Caco-2 (cell line): Measurements from ENCODE around the gene GAS7. TPM values are rescaled to one million over a fixed set of nuclear protein-coding genes. Genes with fewer than 3 reads are reported as not detected.
A peak's percentile ranks its signal among the peaks of the same experiment; 100 is the strongest.

ENCODE experiments used
- BruUV-seq: library from RNA; stranded (reverse); fragments of 400-500 nt; replicated peaks from 2 replicates; lab custom pipeline; 2021; lab: Mats Ljungman, UMichigan
- CTCF ChIA-PET: fragments of 300-600 bp; sonication (Branson Sonifier 250); formaldehyde crosslinking; loops from one replicate; lab custom pipeline; 2022; ENCODE audit warnings: antibody characterized with exemption; lab: Charles Lee
- POLR2A ChIA-PET: fragments of 300-600 bp; sonication (Branson Sonifier 250); formaldehyde crosslinking; loops from one replicate; lab custom pipeline; 2022; ENCODE audit warnings: antibody characterized with exemption; lab: Charles Lee
- DNase-seq, 2 experiments: peaks; one replicate each; pipeline versions ENCODE4 v3.0.0 to v3.0.0-alpha.2; 2020 to 2022
- H3K27me3 ChIP-seq: replicated peaks from 2 replicates; pipeline ENCODE4 v1.6.0; 2011; ENCODE audit warnings: low read length; ENCODE audit not compliant: control insufficient read depth, insufficient read depth
- H3K36me3 ChIP-seq: 2 replicates; pipeline ENCODE4 v1.5.1; 2011; ENCODE audit warnings: low read length; ENCODE audit not compliant: control insufficient read depth, insufficient read depth
- H3K4me1 ChIP-seq: fragments of 250-450 bp; sonication (Bioruptor Pico); 2 replicates; pipeline ENCODE4 v1.5.1; 2020; ENCODE audit warnings: mild to moderate bottlenecking
- H3K4me3 ChIP-seq: 2 replicates; pipeline ENCODE4 v1.5.1; 2011; ENCODE audit warnings: low read depth, mild to moderate bottlenecking, control low read depth, low read length
- H3K9me3 ChIP-seq: fragments of 250-450 bp; sonication (Bioruptor Pico); 2 replicates; pipeline ENCODE4 v1.5.1; 2020; ENCODE audit warnings: mild to moderate bottlenecking, moderate library complexity
- H3K27ac Mint-ChIP-seq: one replicate; pipeline ENCODE4 v1.8.0; 2022; ENCODE audit warnings: mixed read lengths; ENCODE audit not compliant: unreplicated experiment
- H3K27me3 Mint-ChIP-seq: one replicate; pipeline ENCODE4 v1.8.0; 2022; ENCODE audit warnings: mixed read lengths; ENCODE audit not compliant: insufficient read depth, unreplicated experiment
- H3K36me3 Mint-ChIP-seq: one replicate; pipeline ENCODE4 v1.8.0; 2022; ENCODE audit warnings: mild to moderate bottlenecking, mixed read lengths; ENCODE audit not compliant: insufficient read depth, unreplicated experiment
- H3K4me1 Mint-ChIP-seq: one replicate; pipeline ENCODE4 v1.8.0; 2022; ENCODE audit warnings: low read depth, mixed read lengths; ENCODE audit not compliant: unreplicated experiment
- H3K4me3 Mint-ChIP-seq: one replicate; pipeline ENCODE4 v1.8.0; 2022; ENCODE audit warnings: mild to moderate bottlenecking, moderate library complexity, mixed read lengths; ENCODE audit not compliant: unreplicated experiment
- H3K9me3 Mint-ChIP-seq: one replicate; pipeline ENCODE4 v1.8.0; 2022; ENCODE audit warnings: mixed read lengths; ENCODE audit not compliant: unreplicated experiment
- intact Hi-C: fragments of 100-400 bp; cut with micrococcal nuclease; formaldehyde crosslinking; loops from one replicate; pipeline ENCODE4 v1.10.0; 2022; ENCODE audit not compliant: unreplicated experiment
- total RNA-seq: library from RNA; stranded (reverse); gene quantifications from 2 replicates; pipeline ENCODE4 v1.2.3, GENCODE V29; 2022
- TF ChIP-seq, protein P1 (sequence below), 2 experiments: fragments of 200-600 bp in 1 of 2; IDR thresholded peaks; 1 replicate in 1 of 2; 2 replicates in 1 of 2; pipeline versions ENCODE4 v1.5.1 to v1.8.0; 2011 to 2022; ENCODE audit warnings: antibody characterized with exemption in 1 of 2, control low read depth in 1 of 2, inconsistent platforms in 1 of 2, low read depth in 1 of 2, low read length in 1 of 2, mild to moderate bottlenecking in 1 of 2, moderate library complexity in 1 of 2; ENCODE audit not compliant: insufficient read depth in 1 of 2, severe bottlenecking in 1 of 2, unreplicated experiment in 1 of 2

GAS7 gene
- total RNA-seq, 1 experiment from 2014 or later = 0.34 TPM

DNA sequence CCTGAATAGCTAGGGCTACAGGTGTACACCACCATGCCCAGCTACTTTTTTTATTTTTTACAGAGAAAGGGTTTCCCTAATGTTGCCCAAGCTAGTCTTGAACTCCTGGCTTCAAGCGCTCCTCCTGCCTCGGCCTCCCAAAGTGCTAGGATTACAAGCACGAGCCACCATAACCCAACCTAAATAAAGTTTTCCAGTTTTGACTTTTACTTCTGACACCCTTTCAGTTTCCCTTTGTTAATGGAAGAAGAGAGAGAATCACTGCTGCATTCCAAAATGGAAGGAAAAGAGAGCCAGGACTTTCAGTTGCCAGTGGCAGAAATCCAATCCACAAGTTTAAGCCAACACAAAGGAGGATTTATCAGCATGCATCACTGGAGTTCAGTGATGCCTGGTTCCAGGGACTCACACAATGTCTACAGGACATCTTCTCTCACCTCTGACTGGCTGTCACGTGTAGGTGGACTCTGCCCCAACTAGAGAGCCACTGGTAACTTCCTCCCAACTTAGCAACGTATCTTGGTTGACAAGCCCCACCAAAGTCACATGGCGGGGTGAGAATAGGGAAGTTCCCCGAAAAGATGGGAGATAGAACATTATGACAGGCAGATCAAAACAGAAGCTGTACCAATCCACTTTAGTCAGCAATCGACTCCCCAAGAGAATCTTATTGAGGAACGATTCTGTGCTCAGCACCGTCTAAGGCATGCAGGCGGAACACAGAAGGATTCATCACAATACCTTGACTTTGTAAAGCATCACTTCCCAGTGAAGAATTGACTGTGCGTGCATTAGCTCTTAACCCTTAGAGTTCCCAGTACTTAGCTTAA, 46.5 kb downstream of the GAS7 start:
- TF ChIP-seq, protein P1, sequence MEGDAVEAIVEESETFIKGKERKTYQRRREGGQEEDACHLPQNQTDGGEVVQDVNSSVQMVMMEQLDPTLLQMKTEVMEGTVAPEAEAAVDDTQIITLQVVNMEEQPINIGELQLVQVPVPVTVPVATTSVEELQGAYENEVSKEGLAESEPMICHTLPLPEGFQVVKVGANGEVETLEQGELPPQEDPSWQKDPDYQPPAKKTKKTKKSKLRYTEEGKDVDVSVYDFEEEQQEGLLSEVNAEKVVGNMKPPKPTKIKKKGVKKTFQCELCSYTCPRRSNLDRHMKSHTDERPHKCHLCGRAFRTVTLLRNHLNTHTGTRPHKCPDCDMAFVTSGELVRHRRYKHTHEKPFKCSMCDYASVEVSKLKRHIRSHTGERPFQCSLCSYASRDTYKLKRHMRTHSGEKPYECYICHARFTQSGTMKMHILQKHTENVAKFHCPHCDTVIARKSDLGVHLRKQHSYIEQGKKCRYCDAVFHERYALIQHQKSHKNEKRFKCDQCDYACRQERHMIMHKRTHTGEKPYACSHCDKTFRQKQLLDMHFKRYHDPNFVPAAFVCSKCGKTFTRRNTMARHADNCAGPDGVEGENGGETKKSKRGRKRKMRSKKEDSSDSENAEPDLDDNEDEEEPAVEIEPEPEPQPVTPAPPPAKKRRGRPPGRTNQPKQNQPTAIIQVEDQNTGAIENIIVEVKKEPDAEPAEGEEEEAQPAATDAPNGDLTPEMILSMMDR (IDR thresholded peaks at IDR 0.05; ENCODE audit: insufficient read depth in 1 of 2, low read depth in 1 of 2, low read length in 1 of 2, severe bottlenecking in 1 of 2, unreplicated experiment in 1 of 2) = no peak
- H3K4me1 ChIP-seq = no peaks in the 10 kb centered on the region
- no peaks in the 10 kb centered on the region for H3K9me3 ChIP-seq
- Mint-ChIP-seq H3K4me1 (no peaks in the 10 kb centered on the region), H3K9me3 (no peaks in the 10 kb centered on the region), H3K27ac (no peak overlapping the region), H3K27me3 (no peaks in the 10 kb centered on the region), H3K36me3 (no peaks in the 10 kb centered on the region), H3K4me3 (no peak overlapping the region)
- intact Hi-C loops = no loop called here
- no peaks in the 10 kb centered on the region; the same call in 1 of the 2 replicates for H3K27me3 ChIP-seq
- POLR2A ChIA-PET = no interaction called here
- DNase-seq = no peak
- BruUV-seq = no TSS peak
- CTCF ChIA-PET = no interaction called here
- H3K36me3 ChIP-seq = no peaks in the 10 kb centered on the region
- H3K4me3 ChIP-seq = no peak overlapping the region

DNA sequence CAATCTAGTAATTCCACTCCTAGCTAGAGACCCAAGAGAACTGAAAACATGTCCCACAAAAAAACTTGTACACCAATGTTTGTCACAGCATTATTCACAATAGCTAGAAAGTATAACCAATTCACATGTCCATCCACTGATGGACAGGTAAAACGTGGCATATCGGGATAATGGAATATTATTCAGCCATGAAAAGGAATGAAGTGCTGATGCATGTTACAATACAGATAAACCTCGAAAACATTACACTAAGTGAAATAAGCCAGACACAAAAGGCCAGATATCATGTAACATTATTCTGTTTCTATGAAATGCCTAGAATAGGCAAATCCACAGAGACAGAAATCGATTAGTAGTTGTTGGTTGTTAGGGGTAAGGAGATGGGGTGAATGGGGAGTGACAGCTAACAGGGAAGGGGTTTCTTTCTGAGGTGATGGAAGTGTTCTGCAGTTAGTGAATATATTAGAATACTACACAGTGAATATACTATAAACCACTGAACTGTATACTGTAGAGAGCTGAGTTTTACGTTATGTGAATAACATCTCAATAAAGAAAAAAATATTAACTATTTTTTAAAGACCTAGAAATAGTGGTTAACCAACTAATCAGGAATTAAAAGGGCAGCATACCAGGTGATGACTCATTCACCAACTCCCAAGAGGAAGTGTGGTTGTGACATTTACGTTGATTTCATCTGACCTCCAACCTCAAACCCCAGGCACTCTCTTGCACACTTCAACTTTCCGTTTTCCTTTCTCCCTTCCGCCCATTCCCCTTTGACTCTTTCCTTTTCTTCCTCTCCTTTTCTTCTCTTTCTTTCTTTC, 48.6 kb downstream of the GAS7 start:
- DNase-seq = no peak
- Histone ChIP-seq H3K4me1 (no peaks in the 10 kb centered on the region), H3K4me3 (no peak overlapping the region), H3K27me3 (no peaks in the 10 kb centered on the region; the same call in 1 of the 2 replicates), H3K36me3 (no peaks in the 10 kb centered on the region), H3K9me3 (no peaks in the 10 kb centered on the region)
- TF ChIP-seq, protein P1 (IDR thresholded peaks at IDR 0.05; ENCODE audit: insufficient read depth in 1 of 2, low read depth in 1 of 2, low read length in 1 of 2, severe bottlenecking in 1 of 2, unreplicated experiment in 1 of 2) = no peak
- Mint-ChIP-seq H3K36me3 (no peaks in the 10 kb centered on the region), H3K27ac (peak overlapping the region; percentile 59), H3K9me3 (no peaks in the 10 kb centered on the region), H3K4me1 (no peaks in the 10 kb centered on the region), H3K4me3 (no peak overlapping the region), H3K27me3 (no peaks in the 10 kb centered on the region)
- ChIA-PET CTCF (no interaction called here), POLR2A (no interaction called here)
- no TSS peak for BruUV-seq
- intact Hi-C loops = no loop called here

DNA sequence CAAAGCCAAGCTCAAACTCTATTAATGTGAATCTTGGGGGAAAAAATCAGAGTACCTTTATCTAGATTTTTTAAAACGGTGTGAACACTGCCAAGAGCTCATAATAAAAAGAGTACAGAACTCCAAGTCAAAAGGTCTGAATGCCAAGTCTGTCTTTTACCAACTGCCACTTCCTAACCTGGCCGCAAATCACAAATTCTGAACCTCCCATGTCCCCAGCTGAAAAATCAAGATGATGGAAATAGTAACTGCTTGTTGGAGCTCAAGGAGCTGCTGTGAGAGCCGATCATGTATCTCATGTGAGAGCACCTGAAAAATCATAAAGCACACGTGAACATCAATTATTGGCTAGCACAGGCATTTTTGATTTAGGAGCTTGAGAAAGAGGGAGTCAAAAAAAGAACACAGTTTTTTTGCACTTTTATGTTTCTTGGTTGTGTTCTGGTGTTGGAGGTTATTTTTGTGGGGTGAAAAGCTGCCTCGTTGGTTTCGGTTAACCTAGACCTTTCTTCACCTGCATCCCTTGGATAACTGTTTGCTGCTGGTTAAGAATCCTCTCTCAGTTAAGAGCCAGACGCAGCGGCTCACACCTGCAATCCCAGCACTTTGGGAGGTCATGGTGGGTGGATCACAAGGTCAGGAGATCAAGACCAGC, 50.5 kb downstream of the GAS7 start:
- no peak overlapping the region for H3K4me3 ChIP-seq
- H3K27me3 Mint-ChIP-seq = no peaks in the 10 kb centered on the region
- H3K4me3 Mint-ChIP-seq = no peak overlapping the region
- no peaks in the 10 kb centered on the region for H3K36me3 ChIP-seq
- CTCF ChIA-PET = no interaction called here
- no peaks in the 10 kb centered on the region; the same call in 1 of the 2 replicates for H3K27me3 ChIP-seq
- TF ChIP-seq, protein P1 (IDR thresholded peaks at IDR 0.05; ENCODE audit: insufficient read depth in 1 of 2, low read depth in 1 of 2, low read length in 1 of 2, severe bottlenecking in 1 of 2, unreplicated experiment in 1 of 2) = no peak
- H3K4me1 ChIP-seq = no peaks in the 10 kb centered on the region
- H3K9me3 Mint-ChIP-seq = no peaks in the 10 kb centered on the region
- no TSS peak for BruUV-seq
- H3K36me3 Mint-ChIP-seq = no peaks in the 10 kb centered on the region
- POLR2A ChIA-PET = no interaction called here
- DNase-seq = no peak
- no peaks in the 10 kb centered on the region for H3K9me3 ChIP-seq
- no peak overlapping the region for H3K27ac Mint-ChIP-seq
- H3K4me1 Mint-ChIP-seq = no peaks in the 10 kb centered on the region
- intact Hi-C loops = no loop called here
